PC-3 (cell line): ENCODE results near the gene LRIG3.

Experiments
- EZH2 ChIP-seq: fragments of 300-600 bp; sonication (generic); IDR thresholded peaks from one replicate; pipeline ENCODE4 v1.6.1; 2017; ENCODE audit warnings: antibody characterized with exemption, mild to moderate bottlenecking, low read length; ENCODE audit not compliant: unreplicated experiment
- TF ChIP-seq, protein P1 (sequence below): fragments of 300-600 bp; sonication (generic); conservative IDR thresholded peaks from 2 replicates; pipeline ENCODE4 v1.5.1; 2017; ENCODE audit warnings: antibody characterized with exemption, low read depth, mild to moderate bottlenecking, low read length

DNA sequence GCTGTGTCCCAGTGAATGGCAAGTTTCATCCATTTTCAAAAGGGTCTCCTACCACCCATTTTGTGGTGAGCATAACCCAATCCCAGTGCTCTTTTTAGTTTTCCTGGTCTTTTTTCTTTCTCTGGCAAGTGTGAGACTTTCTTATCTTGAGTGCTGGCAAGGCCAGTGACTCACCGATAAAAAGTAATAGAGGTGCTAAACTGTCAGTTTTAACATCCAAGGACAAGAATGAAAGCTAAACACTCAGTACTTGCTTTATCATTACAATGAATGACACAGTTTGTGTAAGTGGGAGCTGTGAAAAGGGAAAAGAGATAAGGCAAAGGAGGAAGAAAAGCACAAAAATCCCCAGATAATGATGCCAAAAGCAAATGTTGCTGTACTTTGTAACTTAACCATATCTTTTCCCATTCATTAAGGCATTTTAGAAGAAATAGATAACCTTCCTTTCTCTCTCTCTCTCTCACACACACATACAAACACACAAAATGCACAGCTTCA lies 4.9 kb upstream of the LRIG3 start:
- TF ChIP-seq, protein P1, sequence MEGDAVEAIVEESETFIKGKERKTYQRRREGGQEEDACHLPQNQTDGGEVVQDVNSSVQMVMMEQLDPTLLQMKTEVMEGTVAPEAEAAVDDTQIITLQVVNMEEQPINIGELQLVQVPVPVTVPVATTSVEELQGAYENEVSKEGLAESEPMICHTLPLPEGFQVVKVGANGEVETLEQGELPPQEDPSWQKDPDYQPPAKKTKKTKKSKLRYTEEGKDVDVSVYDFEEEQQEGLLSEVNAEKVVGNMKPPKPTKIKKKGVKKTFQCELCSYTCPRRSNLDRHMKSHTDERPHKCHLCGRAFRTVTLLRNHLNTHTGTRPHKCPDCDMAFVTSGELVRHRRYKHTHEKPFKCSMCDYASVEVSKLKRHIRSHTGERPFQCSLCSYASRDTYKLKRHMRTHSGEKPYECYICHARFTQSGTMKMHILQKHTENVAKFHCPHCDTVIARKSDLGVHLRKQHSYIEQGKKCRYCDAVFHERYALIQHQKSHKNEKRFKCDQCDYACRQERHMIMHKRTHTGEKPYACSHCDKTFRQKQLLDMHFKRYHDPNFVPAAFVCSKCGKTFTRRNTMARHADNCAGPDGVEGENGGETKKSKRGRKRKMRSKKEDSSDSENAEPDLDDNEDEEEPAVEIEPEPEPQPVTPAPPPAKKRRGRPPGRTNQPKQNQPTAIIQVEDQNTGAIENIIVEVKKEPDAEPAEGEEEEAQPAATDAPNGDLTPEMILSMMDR: no peak
- no peak for TF ChIP-seq EZH2
